G401.6 (cell line): ENCODE measurements around the gene HIGD2A.

Source experiments
- FAIRE-seq: peaks from 2 replicates; lab custom pipeline; 2012; peaks lifted over from hg19 to GRCh38; lab: Jason Lieb, UNC

Gene HIGD2A

DNA sequence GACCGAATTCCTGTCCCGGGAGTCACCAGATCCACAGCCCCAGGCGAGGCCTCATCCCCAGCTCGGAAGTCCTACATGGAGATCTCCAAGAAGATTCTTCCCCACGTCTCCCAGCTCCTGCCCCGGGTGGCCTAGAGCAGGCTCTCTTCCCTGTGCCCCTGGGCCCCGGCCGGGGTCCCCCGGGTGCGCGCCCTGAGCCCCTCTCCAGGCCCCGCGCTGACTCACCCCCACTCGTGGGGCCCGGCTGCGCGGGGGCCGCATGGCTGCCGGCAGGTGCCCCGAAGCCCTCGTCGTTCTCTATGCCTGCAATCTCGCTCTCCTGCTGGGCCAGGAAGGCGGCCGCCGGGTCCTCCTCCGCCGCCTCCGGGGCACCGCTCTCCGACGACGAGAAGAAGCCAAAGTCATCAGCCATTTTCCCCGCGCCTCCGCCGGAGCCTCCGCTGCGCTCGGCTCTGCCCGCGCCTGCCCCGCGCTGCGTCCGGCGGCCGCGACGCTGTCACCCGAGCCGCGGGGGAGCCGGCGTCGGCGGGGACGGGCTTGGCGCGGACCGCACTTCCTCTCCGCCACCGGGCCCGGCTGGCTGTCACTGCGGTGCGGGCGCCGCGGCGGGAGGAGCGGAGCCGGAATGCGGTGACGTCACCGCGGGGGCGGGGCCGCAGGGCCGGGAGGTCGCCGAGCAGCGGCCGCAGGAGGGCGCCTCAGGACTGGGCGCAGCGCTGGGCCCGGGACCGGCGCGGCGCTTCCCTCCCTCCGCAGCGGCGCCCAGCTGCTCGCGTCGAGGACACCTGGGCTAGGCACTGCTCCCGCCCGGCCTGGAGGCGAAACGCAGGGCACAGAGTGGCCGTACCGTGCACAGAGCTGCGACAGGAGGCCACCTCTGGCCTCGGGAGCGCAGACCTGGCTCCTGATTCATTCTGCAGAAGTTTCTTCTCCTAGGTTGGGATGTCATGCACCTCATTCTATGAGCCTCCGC lies 27.7 kb downstream of the HIGD2A start, which contains the start of gene CLTB:
Gene CLTB, minus strand, starts transcription at position 588 of the 973 bp plus-strand sequence. Its CDS starts 176 bp downstream, at position 412.
- FAIRE-seq, result no peak

DNA sequence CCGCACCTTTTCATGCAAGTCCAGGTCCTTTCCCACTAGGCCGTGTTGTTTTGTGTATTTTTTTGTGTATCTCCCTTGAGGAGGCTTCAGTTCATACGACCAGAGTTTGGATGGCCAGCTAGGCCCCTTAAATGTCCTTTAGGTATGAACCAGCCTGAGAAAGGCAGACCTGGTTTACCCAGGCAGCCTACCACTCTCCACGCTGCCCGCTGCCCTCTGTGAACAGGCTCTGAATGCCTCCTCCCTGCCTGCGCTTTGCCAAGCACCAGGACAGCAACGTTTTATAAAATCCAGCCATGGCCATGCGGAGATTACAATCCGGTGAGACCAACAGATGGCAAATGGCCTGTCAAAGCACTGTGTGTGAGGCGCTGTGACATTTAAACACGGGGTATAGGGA lies 28.4 kb downstream of the HIGD2A start:
- no peak for FAIRE-seq

DNA sequence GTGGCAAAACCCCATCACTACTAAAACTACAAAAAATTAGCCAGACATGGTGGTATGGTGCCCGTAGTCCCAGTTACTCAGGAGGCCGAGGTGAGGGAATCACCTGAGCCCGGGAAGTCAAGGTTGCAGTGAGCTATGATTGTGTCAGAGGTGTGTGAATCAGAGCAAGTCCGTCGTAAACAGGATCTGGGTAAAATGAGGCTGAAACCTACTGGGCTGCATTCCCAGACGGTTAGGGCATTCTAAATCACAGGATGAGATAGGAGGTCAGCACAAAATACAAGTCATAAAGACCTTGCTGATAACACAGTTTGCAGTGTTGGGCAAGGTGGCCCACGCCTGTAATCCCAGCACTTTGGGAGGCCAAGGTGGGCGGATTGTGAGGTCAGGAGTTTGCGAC lies 29.7 kb downstream of the HIGD2A start:
- FAIRE-seq, result no peak

DNA sequence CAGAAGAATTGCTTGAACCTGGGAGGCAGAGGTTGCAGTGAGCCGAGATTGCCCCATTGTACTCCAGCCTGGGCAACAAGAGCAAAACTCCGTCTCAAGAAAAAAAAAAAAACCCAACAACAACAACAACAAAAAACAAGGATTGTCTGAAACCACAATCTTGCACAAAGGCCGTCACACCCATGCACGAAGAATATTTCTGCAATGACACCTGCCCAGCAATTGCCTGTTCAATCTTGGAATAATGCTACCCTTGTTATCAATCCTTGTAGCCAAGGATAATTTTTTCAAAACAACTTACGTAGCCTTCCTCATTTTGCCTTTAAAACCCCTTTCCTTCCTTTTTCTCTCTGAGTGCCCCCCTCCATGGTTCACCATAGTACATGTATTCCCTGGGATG lies 31.5 kb downstream of the HIGD2A start:
- FAIRE-seq, result no peak

DNA sequence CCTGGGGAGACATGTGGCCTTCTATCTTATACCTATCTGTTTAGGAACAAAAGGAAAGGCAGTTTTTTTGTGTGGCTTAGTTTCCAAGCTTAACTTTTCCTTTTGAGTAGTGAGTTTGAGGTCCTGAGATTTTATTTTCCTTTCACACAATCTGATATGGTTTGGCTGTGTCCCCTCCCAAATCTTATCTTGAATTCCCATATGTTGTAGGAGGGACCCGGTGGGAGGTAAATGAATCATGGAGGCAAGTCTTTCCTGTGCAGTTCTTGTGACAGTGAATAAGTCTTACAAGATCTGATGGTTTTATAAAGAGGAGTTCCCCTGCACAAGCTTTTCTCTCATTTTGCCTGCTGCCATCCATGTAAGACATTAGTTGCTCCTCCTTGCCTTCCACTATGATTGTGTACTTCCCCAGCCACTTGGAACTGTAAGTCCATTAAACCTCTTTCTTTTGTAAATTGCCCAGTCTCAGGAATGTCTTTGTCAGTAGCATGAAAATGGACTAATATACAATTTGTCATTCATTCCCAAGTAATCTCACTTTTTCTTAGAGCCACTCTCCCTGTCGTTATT lies 32.5 kb downstream of the HIGD2A start:
- no peak for FAIRE-seq

DNA sequence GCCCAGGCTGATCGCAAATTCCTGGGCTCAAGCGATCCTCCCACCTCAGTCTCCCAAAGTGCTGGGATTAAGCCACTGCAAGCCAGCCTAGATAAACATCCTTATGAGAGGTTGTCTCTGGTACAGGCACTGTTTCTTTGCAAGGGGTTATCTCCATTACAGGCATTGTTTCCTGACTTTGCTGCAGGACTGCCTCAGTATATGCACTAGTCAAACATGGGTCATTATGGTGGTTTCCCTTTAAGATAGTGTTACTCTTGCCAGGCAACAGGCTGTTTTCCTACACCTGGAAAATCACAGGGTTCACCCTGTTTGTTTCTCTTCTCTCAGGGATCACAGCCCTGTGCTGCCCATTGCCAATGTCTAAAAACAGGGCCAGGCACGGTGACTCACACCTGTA lies 35.6 kb downstream of the HIGD2A start:
- FAIRE-seq, result no peak

DNA sequence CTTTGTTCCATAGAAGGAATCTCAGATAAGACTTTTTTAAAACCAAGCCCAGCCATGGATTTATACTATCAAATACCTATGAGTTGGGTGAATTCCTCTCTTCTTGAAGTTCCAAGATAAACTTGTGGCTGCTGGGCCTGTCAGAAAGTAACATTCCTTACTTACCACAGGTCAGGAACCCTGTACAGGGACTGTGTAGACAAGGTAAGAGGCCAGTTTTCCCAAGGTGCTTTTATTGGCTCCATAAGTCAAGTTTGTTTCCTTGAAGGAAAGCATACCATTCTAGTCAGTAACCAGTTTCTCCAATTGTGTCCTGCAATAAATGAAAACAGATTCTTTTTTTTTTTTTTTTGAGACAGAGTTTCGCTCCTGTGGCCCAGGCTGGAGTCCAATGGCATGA lies 36.6 kb downstream of the HIGD2A start:
- FAIRE-seq, result no peak

DNA sequence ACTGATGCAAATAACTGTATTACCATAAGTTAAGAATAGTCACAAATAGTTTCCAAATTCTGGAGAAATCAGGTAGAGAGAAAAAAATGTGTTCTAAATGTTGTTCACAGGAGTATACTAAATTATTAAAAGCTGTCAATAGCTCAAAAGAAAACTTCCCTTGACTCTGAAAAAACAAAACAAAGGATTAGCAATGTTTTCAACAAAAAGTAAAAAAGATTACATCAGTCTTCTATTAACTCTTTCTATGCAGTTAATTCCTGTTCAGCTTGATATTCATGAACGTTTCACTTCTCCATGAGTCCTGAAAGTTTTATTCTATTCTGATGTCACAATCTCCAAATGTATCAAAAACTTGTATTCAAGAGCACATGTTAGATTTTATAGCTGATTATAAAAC lies 37.2 kb downstream of the HIGD2A start:
- FAIRE-seq, result no peak

DNA sequence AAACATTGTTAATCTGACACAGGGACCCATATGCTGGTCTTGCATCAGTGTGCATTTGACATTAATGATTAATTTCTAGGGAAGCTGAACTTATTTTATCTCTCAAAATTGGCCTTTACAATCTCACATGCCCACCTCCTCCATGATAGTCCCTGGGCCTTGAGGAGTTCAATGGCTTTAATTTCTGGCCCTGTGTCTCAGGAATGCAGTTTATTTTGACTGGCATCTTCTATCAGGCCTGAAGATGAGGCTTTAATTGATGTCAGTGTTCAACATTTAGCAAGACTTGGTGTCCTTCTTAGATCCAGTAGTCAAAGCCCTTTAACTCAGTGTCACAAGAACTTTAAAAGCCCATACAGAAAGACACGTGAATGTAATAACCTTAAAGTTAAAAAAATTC lies 38.3 kb downstream of the HIGD2A start:
- FAIRE-seq, result no peak

DNA sequence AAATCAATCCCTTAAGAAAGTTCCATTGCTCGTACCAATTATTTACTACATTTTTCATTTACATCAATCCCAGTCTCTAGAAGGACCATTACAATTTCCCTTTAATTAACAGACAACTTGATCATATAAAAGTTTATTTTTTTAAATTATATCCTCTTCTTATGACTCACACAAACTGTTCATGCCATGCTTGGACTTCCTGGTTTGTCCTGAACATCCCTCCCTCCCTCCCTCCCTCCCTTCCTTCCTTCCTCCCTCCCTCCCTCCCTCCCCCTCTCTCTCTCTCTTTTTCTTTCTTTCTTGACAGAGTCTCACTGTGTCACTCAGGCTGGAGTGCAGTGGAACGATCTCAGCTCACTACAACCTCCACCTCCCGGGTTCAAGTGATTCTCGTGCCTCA lies 39.4 kb downstream of the HIGD2A start:
- FAIRE-seq, result no peak

DNA sequence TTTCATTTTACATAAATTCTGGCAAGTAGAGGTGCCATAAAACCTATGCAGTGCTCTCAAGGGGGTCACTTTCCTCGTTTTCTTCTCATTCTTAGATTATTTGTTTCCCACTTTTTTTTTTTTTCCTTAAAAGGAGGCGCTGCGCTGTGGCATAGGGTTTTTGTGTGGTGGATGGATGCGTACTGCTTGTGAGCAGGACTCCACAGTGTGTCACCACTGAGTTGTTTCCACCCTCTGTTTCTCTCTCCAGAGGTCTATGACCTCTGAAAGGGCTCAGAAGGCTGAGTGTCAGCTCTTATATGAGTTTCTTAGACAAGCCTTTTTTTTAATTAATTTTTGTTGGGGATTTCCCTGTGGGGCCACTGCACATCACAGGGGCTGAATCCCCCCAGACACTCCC lies 41.4 kb downstream of the HIGD2A start:
- no peak for FAIRE-seq

DNA sequence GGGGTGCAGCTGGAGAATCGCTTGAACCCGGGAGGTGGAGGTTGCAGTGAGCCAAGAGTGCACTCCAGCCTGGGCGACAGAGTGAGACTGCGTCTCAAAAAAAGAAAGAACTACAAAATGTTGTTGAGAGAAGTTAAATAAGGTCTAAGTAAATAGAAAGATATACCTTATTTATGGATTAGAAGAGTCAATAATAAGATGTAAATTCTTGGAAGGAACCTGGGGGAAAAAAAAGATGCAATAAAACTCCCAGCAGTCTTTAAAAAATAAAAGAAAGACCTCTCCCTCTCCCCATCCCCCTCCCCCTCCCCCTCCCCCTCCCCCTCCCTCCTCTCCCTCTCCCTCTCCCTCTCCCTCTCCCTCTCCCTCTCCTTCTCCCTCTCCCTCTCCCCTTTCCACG lies 44.2 kb downstream of the HIGD2A start:
- FAIRE-seq, result no peak

DNA sequence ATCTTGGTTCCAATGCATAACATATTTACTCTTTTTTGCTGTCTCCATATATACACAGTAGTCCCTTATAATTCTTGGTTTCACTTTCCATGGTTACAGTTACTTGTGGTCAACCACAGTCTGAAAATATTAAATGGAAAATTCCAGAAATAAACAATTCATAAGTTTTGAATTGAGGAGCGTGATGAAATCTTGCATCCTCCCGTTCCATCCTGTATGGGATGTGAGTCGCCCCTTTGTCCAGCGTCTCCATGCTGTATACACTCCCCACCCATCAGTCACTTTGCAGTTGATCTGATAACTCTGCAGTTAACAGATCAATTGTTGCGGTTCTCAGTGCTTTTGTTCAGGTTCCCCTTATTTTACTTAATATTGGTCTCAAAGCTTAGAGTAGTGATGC lies 48.1 kb downstream of the HIGD2A start:
- FAIRE-seq, result no peak

DNA sequence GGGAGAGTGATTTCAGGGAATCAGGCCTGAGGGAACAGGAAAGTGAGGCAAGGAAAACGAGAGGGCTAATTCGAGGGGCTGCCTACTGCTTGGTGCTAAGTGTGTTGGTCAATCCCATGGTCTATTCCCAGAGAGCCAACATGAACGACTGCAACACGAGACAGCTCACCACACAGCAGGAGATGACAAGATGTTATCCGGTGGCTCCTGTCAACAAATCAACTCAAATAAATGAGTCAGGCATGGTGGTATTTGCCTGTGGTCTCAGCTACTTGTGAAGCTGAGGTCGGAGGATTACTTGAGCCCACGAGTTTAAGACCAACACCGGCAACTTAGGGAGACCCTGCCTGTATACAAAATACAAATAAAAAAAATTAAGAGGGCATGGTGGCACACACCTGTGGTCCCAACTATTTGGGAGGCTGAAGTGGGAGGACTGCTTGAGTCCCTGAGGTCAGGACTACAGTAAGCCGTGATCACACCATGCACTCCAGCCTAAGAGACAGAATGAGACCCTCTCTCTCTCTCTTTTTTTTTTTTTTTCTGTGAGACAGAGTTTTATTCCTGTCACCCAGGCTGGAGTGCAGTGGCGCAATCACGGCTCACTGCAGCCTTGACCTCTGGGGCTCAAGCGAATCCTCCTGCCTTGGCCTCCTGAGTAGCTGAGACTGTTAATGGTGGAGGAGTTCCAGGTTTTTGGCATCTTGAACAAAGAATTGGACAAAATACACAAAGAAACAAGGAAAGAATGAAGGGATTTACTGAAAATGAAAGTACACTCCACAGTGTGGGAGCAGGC lies 50.6 kb downstream of the HIGD2A start:
- no peak for FAIRE-seq
